Esophagus squamous epithelium (tissue), 5 donors: ENCODE measurements around the gene RNF220. TPM values are rescaled to one million over a fixed set of nuclear protein-coding genes. Genes with fewer than 3 reads are reported as not detected.

Experiments used
- DNase-seq: peaks from one replicate; lab custom pipeline; 2025; lab: John Stamatoyannopoulos, UW
- H3K27ac ChIP-seq, 4 donors: fragments of 200-600 bp; sonication (generic); one replicate each; pipeline ENCODE4 v1.5.1; 2016 to 2019; ENCODE audit warnings: mild to moderate bottlenecking in 1 of 4
- H3K27me3 ChIP-seq, 4 donors: fragments of 200-600 bp; sonication (generic); 1 replicate in 3 of 4; 2 replicates in 1 of 4; pipeline versions ENCODE4 v1.5.1 to v1.6.0; 2017 to 2021; ENCODE audit warnings: antibody characterized with exemption in 1 of 4
- H3K36me3 ChIP-seq, 3 donors: fragments of 200-600 bp; sonication (generic); one replicate each; pipeline ENCODE4 v1.5.1; 2016 to 2019
- H3K4me1 ChIP-seq, 3 donors: fragments of 200-600 bp; sonication (generic); one replicate each; pipeline ENCODE4 v1.5.1; 2017 to 2019
- H3K4me3 ChIP-seq, 4 donors: fragments of 200-600 bp; sonication (generic); 1 replicate in 3 of 4; 2 replicates in 1 of 4; pipeline ENCODE4 v1.5.1; 2016 to 2019; ENCODE audit warnings: mild to moderate bottlenecking in 2 of 4, moderate library complexity in 1 of 4
- H3K9me3 ChIP-seq, 3 donors: fragments of 200-600 bp; sonication (generic); one replicate each; pipeline ENCODE4 v1.5.1; 2016 to 2019
- CTCF ChIP-seq, 6 experiments: fragments of 450-650 bp in 4 of 6; fragments of 200-600 bp in 2 of 6; sonication (generic) in 2 of 6; IDR thresholded peaks; one replicate each; pipeline ENCODE4 v1.5.1; 2016 to 2019; ENCODE audit warnings: antibody characterized with exemption in 6 of 6, mild to moderate bottlenecking in 4 of 6, moderate library complexity in 4 of 6
- POLR2A ChIP-seq, 4 donors: fragments of 450-650 bp; IDR thresholded peaks; one replicate each; pipeline ENCODE4 v1.6.1; 2017; ENCODE audit warnings: antibody characterized with exemption in 4 of 4, mild to moderate bottlenecking in 4 of 4, moderate library complexity in 3 of 4
- WGBS, 2 donors: methylation state at CpG; one replicate each; pipeline ENCODE4 v1.1.5; 2018; 5-methylcytosine and 5-hydroxymethylcytosine counted together
- intact Hi-C: fragments of 100-400 bp; cut with DNase I; formaldehyde crosslinking; loops from one replicate; pipeline ENCODE4 v1.15.0; 2022
- total RNA-seq, 4 donors: library from RNA; depleted of rRNA; stranded (reverse); fragments of >200 nt; gene quantifications; one replicate each; pipeline ENCODE4 v1.1.0, GENCODE V29; 2016
- donor health status: DM: yes; HTN: yes; CAD: no.

RNF220 gene
- total RNA-seq, 4 donors from 2014 or later = 44.8 to 111 (median 60.3) TPM

DNA sequence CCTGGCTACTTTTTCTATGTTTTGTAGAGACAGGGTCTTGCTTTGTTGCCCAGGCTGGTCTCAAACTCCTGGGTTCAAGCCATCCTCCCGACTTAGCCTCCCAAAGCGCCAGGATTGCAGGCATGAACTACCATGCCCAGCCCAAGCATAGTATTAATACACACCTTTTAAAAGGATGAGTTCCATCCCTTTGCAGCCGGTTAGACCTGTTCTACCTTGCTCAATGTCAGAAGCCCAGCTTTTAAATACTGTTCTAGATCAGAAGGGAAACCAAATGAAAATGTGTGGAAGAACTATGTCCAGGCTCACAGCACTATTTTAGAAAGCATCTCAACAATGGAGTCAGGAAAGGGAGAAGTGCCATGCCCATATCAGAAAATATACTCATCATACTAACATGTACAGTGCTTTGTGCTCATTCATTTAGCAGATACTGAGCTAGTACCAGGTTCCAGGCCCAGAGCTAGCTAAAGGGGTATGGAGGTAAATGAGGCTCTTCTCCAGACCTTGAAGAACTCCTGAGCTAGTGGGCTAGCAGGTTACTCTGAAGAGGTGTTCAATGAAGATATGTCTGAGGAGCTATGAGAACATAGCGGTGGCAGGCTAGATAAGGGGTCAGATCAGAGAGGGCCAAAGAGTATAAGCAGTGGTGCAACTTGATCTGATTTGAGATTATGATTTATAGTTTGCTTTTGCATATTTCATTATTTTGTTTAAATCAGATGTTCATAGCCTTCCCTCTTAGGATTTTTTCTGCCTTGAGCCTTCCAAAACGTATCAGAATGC, 78.2 kb downstream of the RNF220 start:
- Histone ChIP-seq H3K27ac (no peak overlapping the region), H3K4me3 (no peak overlapping the region), H3K36me3 (no peaks in the 10 kb centered on the region), H3K9me3 (no peaks in the 10 kb centered on the region), H3K4me1 (peaks cover 4 to 22% (median 13%) of the 10 kb centered on the region in 3 donors), H3K27me3 (peaks cover 0 to 21% (median 0%) of the 10 kb centered on the region in 4 donors)
- no peak for DNase-seq
- WGBS, 2 donors = 77 to 82% methylated on average over 3 to 4 of the region's 5 CpGs
- TF ChIP-seq POLR2A (IDR thresholded peaks at IDR 0.05) = no peak
- no peak for TF ChIP-seq CTCF (IDR thresholded peaks at IDR 0.05)
- intact Hi-C loops = no loop called here

DNA sequence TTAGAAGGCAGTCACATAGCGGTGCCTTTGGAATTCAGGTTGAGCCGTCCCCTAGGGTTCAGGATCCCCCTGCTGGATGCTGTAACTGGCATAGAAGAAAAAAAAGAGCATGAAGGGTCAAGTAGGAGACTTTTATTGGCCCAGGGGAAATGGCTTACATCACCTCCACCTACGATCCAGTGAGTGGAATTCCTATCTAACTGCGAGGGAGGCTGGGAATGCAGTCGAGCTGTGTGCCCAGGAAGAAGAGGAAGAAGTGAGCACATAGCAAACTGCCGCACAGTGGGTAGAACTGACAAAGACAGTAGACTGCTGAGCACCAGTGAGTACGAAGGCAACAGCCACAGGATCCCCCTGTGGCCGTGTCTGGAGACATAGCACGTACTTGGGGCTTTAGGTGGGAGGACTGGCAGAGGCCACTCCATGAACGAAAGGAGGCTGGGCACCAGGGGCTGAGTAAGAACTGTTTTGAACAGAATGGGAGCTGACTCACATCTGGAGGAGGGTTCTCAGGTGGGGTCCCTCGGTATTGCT, 79.2 kb downstream of the RNF220 start:
- Histone ChIP-seq H3K27ac (no peak overlapping the region), H3K27me3 (peaks cover 0 to 20% (median 0%) of the 10 kb centered on the region in 4 donors), H3K4me1 (peaks cover 4 to 22% (median 13%) of the 10 kb centered on the region in 3 donors), H3K4me3 (no peak overlapping the region), H3K36me3 (no peaks in the 10 kb centered on the region), H3K9me3 (no peaks in the 10 kb centered on the region)
- TF ChIP-seq POLR2A (IDR thresholded peaks at IDR 0.05) (no peak), CTCF (IDR thresholded peaks at IDR 0.05) (no peak)
- intact Hi-C loops = no loop called here
- 63 to 66% methylated on average over 11 of the region's 11 CpGs for WGBS, 2 donors
- DNase-seq = no peak

DNA sequence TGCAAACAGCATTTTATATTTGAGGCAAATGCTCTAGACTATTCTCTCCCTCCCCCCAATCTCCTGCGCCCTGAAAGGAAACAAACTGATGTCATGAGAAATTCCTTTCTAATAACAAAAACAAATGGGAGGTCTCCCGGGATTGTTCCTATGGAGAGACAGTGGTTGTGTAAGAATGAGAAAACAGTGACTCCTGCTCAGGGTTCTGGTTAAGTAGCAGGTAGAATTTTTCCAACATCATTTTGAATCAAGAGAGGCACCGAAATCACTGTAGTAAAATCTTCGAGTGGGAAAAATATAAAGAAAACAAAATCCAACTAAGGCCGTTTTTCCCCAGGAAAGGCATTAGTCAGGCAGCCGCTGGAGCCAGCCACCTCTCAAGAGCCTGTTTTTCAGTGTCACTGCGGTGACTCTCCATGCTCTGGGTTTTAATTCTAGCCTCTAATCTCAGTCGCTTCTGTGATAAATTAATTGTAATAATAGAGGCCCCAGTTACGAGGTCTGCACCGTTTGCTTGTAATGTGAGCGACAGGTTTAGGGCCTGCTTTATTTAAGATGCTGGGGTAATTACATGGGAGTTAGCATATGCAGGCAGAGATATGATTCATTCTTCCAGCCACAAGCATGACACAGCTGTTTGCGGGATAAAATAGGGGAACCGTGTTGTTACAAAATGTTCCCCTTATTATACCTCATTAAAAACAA, 80.3 kb downstream of the RNF220 start:
- DNase-seq = no peak
- Histone ChIP-seq H3K27me3 (peaks cover 0 to 12% (median 0%) of the 10 kb centered on the region in 4 donors), H3K4me3 (no peak overlapping the region), H3K36me3 (no peaks in the 10 kb centered on the region), H3K27ac (peak overlapping the region in 3 of 4 donors; percentile 22 to 58 (median 31)), H3K4me1 (peaks cover 4 to 22% (median 13%) of the 10 kb centered on the region in 3 donors), H3K9me3 (no peaks in the 10 kb centered on the region)
- no peak for TF ChIP-seq CTCF (IDR thresholded peaks at IDR 0.05)
- no peak for TF ChIP-seq POLR2A (IDR thresholded peaks at IDR 0.05)
- intact Hi-C loops = no loop called here
- WGBS, 2 donors = 40 to 50% methylated on average over 13 of the region's 13 CpGs

- intact Hi-C loops = no loop called here
- no peak for DNase-seq
- Histone ChIP-seq H3K9me3 (no peaks in the 10 kb centered on the region), H3K27me3 (peaks cover 0 to 12% (median 0%) of the 10 kb centered on the region in 4 donors), H3K4me3 (no peak overlapping the region), H3K4me1 (peaks cover 4 to 22% (median 13%) of the 10 kb centered on the region in 3 donors), H3K27ac (peak overlapping the region in 2 of 4 donors; percentile 22 to 58), H3K36me3 (no peaks in the 10 kb centered on the region)
- WGBS, 2 donors = 54 to 61% methylated on average over 5 of the region's 5 CpGs
- no peak for TF ChIP-seq CTCF (IDR thresholded peaks at IDR 0.05)
- TF ChIP-seq POLR2A (IDR thresholded peaks at IDR 0.05) = no peak
Observed at GRCh38 chr1:44485934-44486460, 80.9 kb downstream of the RNF220 start.
